Measurements from ENCODE around the gene CCHCR1.
"Not testable (repeated sequence)": the region's sequence is repeated elsewhere in the genome, so short reads cannot be mapped to it uniquely, and the experiment has no call there.

GRCh38 chr6:31183859-31184258 lies 26.3 kb upstream of the CCHCR1 start:
- not testable (repeated sequence) for TF ChIP-seq EZH2phosphoT487 (IDR thresholded peaks at IDR 0.05; ENCODE audit: low read depth, severe bottlenecking, unreplicated experiment); CTCF (IDR thresholded peaks at IDR 0.05; ENCODE audit: poor library complexity); EZH2 (IDR thresholded peaks at IDR 0.05; ENCODE audit: borderline replicate concordance)

Measured in hepatocyte (in vitro differentiated cells).